H1 (cell line): ENCODE results near the gene DLX2. TPM values are rescaled to one million over a fixed set of nuclear protein-coding genes. Genes with fewer than 3 reads are reported as not detected.

Source experiments
- KDM4A ChIP-seq: IDR thresholded peaks from one replicate; pipeline ENCODE4 v1.7.1; 2012; ENCODE audit warnings: low read depth, mild to moderate bottlenecking, moderate library complexity, low read length, inconsistent platforms; ENCODE audit not compliant: severe bottlenecking
- SP1 ChIP-seq: IDR thresholded peaks from 2 replicates; pipeline ENCODE4 v1.6.1; 2011; ENCODE audit warnings: low read depth, low read length
- polyA plus RNA-seq, 7 experiments: library from polyadenylated mRNA; depleted of rRNA in 3 of 7; stranded (reverse) in 5 of 7; unstranded in 2 of 7; fragments of >200 nt in 5 of 7; fragments of 200-250 nt in 2 of 7; gene quantifications; 1 replicate in 5 of 7; 2 replicates in 1 of 7; 4 replicates in 1 of 7; pipeline versions ENCODE4 v1.2.1 to v1.2.3, GENCODE V29; 2011 to 2013; ENCODE audit warnings: missing spikeins in 2 of 7, mixed read lengths in 2 of 7
- total RNA-seq: library from RNA; stranded (reverse); fragmentation: NEBNext Ultra II Directional; extraction: Animal tissue kit (Norgen Biotek cat#: 25700); gene quantifications from 2 replicates; pipeline ENCODE4 v1.2.1, GENCODE V29; 2021

The DLX2 gene
- total and polyA plus RNA-seq, 2 of the 8 experiments (the other 6 are each of a cell fraction or from before 2014, with no cell fraction given) = 0.45 TPM; not detected in 1

DNA sequence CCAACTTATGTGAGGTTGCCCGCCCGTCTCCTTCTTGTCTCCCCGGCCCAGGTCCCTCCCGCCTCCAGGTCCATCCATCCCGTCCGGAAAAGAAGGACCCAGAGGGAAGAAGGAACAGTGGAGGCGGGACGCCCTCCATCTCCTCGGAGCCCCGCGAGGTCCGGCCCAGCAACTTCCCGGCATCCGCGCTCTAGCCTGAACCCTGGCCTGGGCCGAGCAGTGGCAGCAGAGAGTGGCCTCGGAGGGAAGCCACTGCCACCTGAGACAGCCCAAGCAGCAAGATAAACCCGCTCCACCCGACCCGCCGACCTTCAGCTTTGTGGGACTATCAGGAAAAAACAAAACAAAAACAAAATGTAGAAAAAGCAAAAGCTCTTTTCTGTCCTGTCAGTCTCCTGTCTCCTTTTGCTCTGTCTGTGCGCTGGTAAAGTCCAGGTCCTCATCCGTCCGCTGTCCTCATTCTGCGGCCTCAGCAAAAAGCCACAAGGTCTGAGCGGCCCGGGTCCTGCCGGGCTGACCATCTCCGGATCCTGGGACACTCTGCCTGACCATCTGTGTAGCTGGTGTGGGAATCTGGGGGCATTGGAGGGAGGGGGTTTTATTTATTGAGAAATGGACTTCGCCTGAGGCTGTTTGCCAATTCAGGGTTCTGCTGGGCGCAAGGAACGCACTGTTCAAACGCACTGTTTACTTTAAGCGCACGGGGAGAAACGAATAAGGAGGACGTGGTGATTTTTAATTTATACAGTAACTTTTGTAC lies 14.3 kb downstream of the DLX2 start (continued):
- TF ChIP-seq KDM4A (peak; percentile 15), SP1 (0 out of 2 replicates have a peak, but pooled peaks have one; percentile 9)
- TF ChIP-seq, all 59 proteins: peak for 9
